Upper lobe of left lung (tissue), 6 donors: Measurements from ENCODE around the gene SLC19A1. TPM values are rescaled to one million over a fixed set of nuclear protein-coding genes. Genes with fewer than 3 reads are reported as not detected.
A peak's percentile ranks its signal among the peaks of the same experiment; 100 is the strongest.

Experiments
- ATAC-seq, 2 donors: fragments of 200-7000 bp; cut with Tn5 transposase; one replicate each; pipeline ENCODE4 v1.9.1; 2022; ENCODE audit warnings: mild to moderate bottlenecking in 2 of 2, moderate library complexity in 2 of 2; ENCODE audit not compliant: low FRiP score in 2 of 2
- DNase-seq, 2 donors: peaks; one replicate each; pipeline ENCODE4 v3.0.0-alpha.2; 2019 to 2020
- H3K27ac ChIP-seq, 4 donors: fragments of 200-600 bp; sonication (generic); one replicate each; pipeline ENCODE4 v1.5.1; 2016 to 2019
- H3K27me3 ChIP-seq, 4 donors: fragments of 200-600 bp; sonication (generic); one replicate each; pipeline ENCODE4 v1.5.1; 2017 to 2019
- H3K36me3 ChIP-seq, 4 donors: fragments of 200-600 bp; sonication (generic); one replicate each; pipeline ENCODE4 v1.5.1; 2016 to 2019
- H3K4me1 ChIP-seq, 4 donors: fragments of 200-600 bp; sonication (generic); one replicate each; pipeline ENCODE4 v1.5.1; 2018 to 2019
- H3K4me3 ChIP-seq, 4 donors: fragments of 200-600 bp; sonication (generic); one replicate each; pipeline ENCODE4 v1.5.1; 2017 to 2019; ENCODE audit warnings: mild to moderate bottlenecking in 2 of 4, moderate library complexity in 1 of 4
- H3K9me3 ChIP-seq, 4 donors: fragments of 200-600 bp; sonication (generic); one replicate each; pipeline ENCODE4 v1.5.1; 2018 to 2019
- CTCF ChIP-seq, 6 experiments: fragments of 450-650 bp in 4 of 6; fragments of 200-600 bp in 2 of 6; sonication (generic) in 2 of 6; IDR thresholded peaks; one replicate each; pipeline ENCODE4 v1.5.1; 2016 to 2019; ENCODE audit warnings: antibody characterized with exemption in 6 of 6
- EP300 ChIP-seq, 4 donors: sonication (generic); formaldehyde crosslinking; IDR thresholded peaks; one replicate each; pipeline ENCODE4 v1.5.1; 2017; ENCODE audit warnings: antibody characterized with exemption in 4 of 4, control low read depth in 2 of 4
- POLR2A ChIP-seq, 4 donors: fragments of 450-650 bp; IDR thresholded peaks; one replicate each; pipeline ENCODE4 v1.5.1; 2016 to 2017; ENCODE audit warnings: antibody characterized with exemption in 4 of 4, mild to moderate bottlenecking in 2 of 4
- POLR2AphosphoS5 ChIP-seq, 2 donors: sonication (generic); formaldehyde crosslinking; IDR thresholded peaks; one replicate each; pipeline ENCODE4 v1.5.1; 2017; ENCODE audit warnings: antibody characterized with exemption in 2 of 2
- WGBS, 2 donors: methylation state at CpG; one replicate each; pipeline ENCODE4 v1.1.5; 2017 to 2018; 5-methylcytosine and 5-hydroxymethylcytosine counted together
- total RNA-seq, 6 donors: library from RNA; depleted of rRNA in 4 of 6; stranded (reverse); fragments of >200 nt in 4 of 6; gene quantifications; one replicate each; pipeline versions ENCODE4 v1.1.0 to v1.2.1, GENCODE V29; 2016 to 2021
- donor health status: DM: no; HTN: no; CAD: no; lungs with moderate emphysema.
- donor health status: DM: no; HTN: yes; CAD: no; lungs with severe emphysema.

The SLC19A1 gene
- total RNA-seq, 6 donors from 2014 or later, result 36.4 to 75.6 (median 49.9) TPM

GRCh38 chr21:45555557-45556301 lies 13.5 kb upstream of the SLC19A1 start:
- peak; percentile 80 to 92 for DNase-seq
- Histone ChIP-seq H3K27ac (peak overlapping the region; percentile 62 to 86 (median 76)), H3K9me3 (no peaks in the 10 kb centered on the region), H3K4me1 (peaks cover 0 to 37% (median 16%) of the 10 kb centered on the region in 4 donors), H3K4me3 (peak overlapping the region; percentile 51 to 66 (median 56)), H3K27me3 (no peaks in the 10 kb centered on the region), H3K36me3 (no peaks in the 10 kb centered on the region)
- TF ChIP-seq CTCF (IDR thresholded peaks at IDR 0.05), result peak; percentile 68 to 96 (median 86)
- no peak for TF ChIP-seq POLR2AphosphoS5 (IDR thresholded peaks at IDR 0.05)
- TF ChIP-seq EP300 (IDR thresholded peaks at IDR 0.05), result no peak
- peak in 1 of 4 donors; percentile 23 for TF ChIP-seq POLR2A (IDR thresholded peaks at IDR 0.05)
- 23 to 43% methylated on average over 12 to 39 of the region's 62 CpGs for WGBS, 2 donors
- ATAC-seq, result peak; percentile 81 to 93

GRCh38 chr21:45555251-45555556 lies 13.0 kb upstream of the SLC19A1 start:
- 0% methylated on average over 4 of the region's 34 CpGs; no CpG with 5 or more reads in 1 of the 2 donors for WGBS, 2 donors
- Histone ChIP-seq H3K36me3 (no peaks in the 10 kb centered on the region), H3K27me3 (no peaks in the 10 kb centered on the region), H3K27ac (peak overlapping the region; percentile 62 to 86 (median 76)), H3K4me3 (peak overlapping the region; percentile 51 to 66 (median 56)), H3K9me3 (no peaks in the 10 kb centered on the region), H3K4me1 (peaks cover 0 to 37% (median 17%) of the 10 kb centered on the region in 4 donors)
- DNase-seq (no peak), ATAC-seq (no peak)
- TF ChIP-seq EP300 (IDR thresholded peaks at IDR 0.05) (no peak), POLR2A (IDR thresholded peaks at IDR 0.05) (no peak), CTCF (IDR thresholded peaks at IDR 0.05) (no peak), POLR2AphosphoS5 (IDR thresholded peaks at IDR 0.05) (no peak)

- TF ChIP-seq CTCF (IDR thresholded peaks at IDR 0.05), result peak; percentile 85 to 98 (median 94)
- peak in 1 of 4 donors; percentile 61 for TF ChIP-seq POLR2A (IDR thresholded peaks at IDR 0.05)
- no peak for TF ChIP-seq EP300 (IDR thresholded peaks at IDR 0.05)
- peak; percentile 28 to 32 for TF ChIP-seq POLR2AphosphoS5 (IDR thresholded peaks at IDR 0.05)
- Histone ChIP-seq H3K4me3 (peak overlapping the region; percentile 50 to 63 (median 52)), H3K9me3 (no peaks in the 10 kb centered on the region), H3K4me1 (peaks cover 0 to 42% (median 18%) of the 10 kb centered on the region in 4 donors), H3K27ac (peak overlapping the region; percentile 61 to 87 (median 83)), H3K36me3 (no peaks in the 10 kb centered on the region), H3K27me3 (no peaks in the 10 kb centered on the region)
- 1 to 5% methylated on average over 20 to 23 of the region's 53 CpGs for WGBS, 2 donors
- peak; percentile 86 to 89 for ATAC-seq
- peak; percentile 88 to 99 for DNase-seq
These were observed 12.4 kb upstream of the SLC19A1 start for GRCh38 chr21:45554477-45555175.

GRCh38 chr21:45552696-45553391 lies 10.6 kb upstream of the SLC19A1 start:
- Histone ChIP-seq H3K27me3 (no peaks in the 10 kb centered on the region), H3K4me3 (no peak overlapping the region), H3K27ac (peak overlapping the region; percentile 76 to 85 (median 81)), H3K4me1 (peaks cover 0 to 42% (median 18%) of the 10 kb centered on the region in 4 donors), H3K9me3 (no peaks in the 10 kb centered on the region), H3K36me3 (no peaks in the 10 kb centered on the region)
- ATAC-seq (no peak), DNase-seq (peak; percentile 23 to 76)
- no peak for TF ChIP-seq POLR2A (IDR thresholded peaks at IDR 0.05)
- no peak for TF ChIP-seq CTCF (IDR thresholded peaks at IDR 0.05)
- TF ChIP-seq POLR2AphosphoS5 (IDR thresholded peaks at IDR 0.05), result no peak
- TF ChIP-seq EP300 (IDR thresholded peaks at IDR 0.05), result no peak
- WGBS, 2 donors, result 84 to 87% methylated on average over 16 to 29 of the region's 29 CpGs
